BLaER1 treated with 17β-estradiol and CSF1 and Interleukin-3, amounts not matched to agents 10 nM and 100 nM (cell line): ENCODE data around the gene IL17RA.

Experiments
- H3K27ac ChIP-seq, 11 experiments: shearing (Covaris generic); formaldehyde crosslinking; 2 replicates each; pipeline ENCODE4 v1.8.1; 2022
- H3K27me3 ChIP-seq, 11 experiments: shearing (Covaris generic); formaldehyde crosslinking; 2 replicates each; pipeline ENCODE4 v1.8.1; 2022
- H3K36me3 ChIP-seq, 11 experiments: shearing (Covaris generic); formaldehyde crosslinking; 2 replicates each; pipeline ENCODE4 v1.8.1; 2022
- H3K4me1 ChIP-seq, 10 experiments: shearing (Covaris generic); formaldehyde crosslinking; 2 replicates each; pipeline ENCODE4 v1.8.1; 2022
- H3K4me2 ChIP-seq, 11 experiments: shearing (Covaris generic); formaldehyde crosslinking; 2 replicates each; pipeline ENCODE4 v1.8.1; 2022
- H3K4me3 ChIP-seq, 10 experiments: shearing (Covaris generic); formaldehyde crosslinking; 2 replicates each; pipeline ENCODE4 v1.8.1; 2022
- H3K9ac ChIP-seq, 11 experiments: shearing (Covaris generic); formaldehyde crosslinking; 2 replicates each; pipeline ENCODE4 v1.8.1; 2022
- H3K9me3 ChIP-seq, 11 experiments: shearing (Covaris generic); formaldehyde crosslinking; replicated peaks in 1 of 11; 2 replicates each; pipeline ENCODE4 v1.8.1; 2022
- H4K20me1 ChIP-seq, 11 experiments: shearing (Covaris generic); formaldehyde crosslinking; 2 replicates each; pipeline ENCODE4 v1.8.1; 2022
- Cebpa-rat ChIP-seq, 11 experiments: shearing (Covaris generic); IDR thresholded peaks; 2 replicates each; pipeline ENCODE4 v1.8.1; 2022

Gene IL17RA

GRCh38 chr22:17079572-17079971 is 5.2 kb upstream of the IL17RA start:
- Histone ChIP-seq H3K4me2 (peak overlapping the region in 9 of 11 experiments; percentile 11 to 73 (median 51); a peak in 17 of 22 replicates), H3K27me3 (no peaks in the 10 kb centered on the region), H4K20me1 (no peaks in the 10 kb centered on the region)

GRCh38 chr22:17083255-17083654 is 1.5 kb upstream of the IL17RA start:
- Histone ChIP-seq H3K9ac (no peak overlapping the region), H3K27ac (peak overlapping the region in 3 of 11 experiments; percentile 99 to 100 (median 99); a peak in 3 of 22 replicates), H3K4me1 (peaks cover 34 to 47% (median 37%) of the 10 kb centered on the region in 10 experiments), H3K4me2 (peak overlapping the region in 4 of 11 experiments; percentile 87 to 100 (median 93); a peak in 8 of 22 replicates), H4K20me1 (peaks cover 22 to 34% (median 33%) of the 10 kb centered on the region in 11 experiments; a peak in 20 of 22 replicates), H3K9me3 (no peaks in the 10 kb centered on the region), H3K27me3 (no peaks in the 10 kb centered on the region), H3K36me3 (peaks cover 0 to 29% (median 23%) of the 10 kb centered on the region in 11 experiments; a peak in 18 of 22 replicates), H3K4me3 (no peak overlapping the region)
- no peak for TF ChIP-seq Cebpa-rat (IDR thresholded peaks at IDR 0.05)

More at GRCh38 chr22:17079572-17079971, 5.2 kb upstream of the IL17RA start:
- no peaks in the 10 kb centered on the region for H3K36me3 ChIP-seq
- peaks cover 25 to 58% (median 45%) of the 10 kb centered on the region in 10 experiments for H3K4me1 ChIP-seq
- H3K9me3 ChIP-seq, result no peaks in the 10 kb centered on the region
- H3K9ac ChIP-seq, result peak overlapping the region in 2 of 11 experiments; percentile 36 to 44; a peak in 3 of 22 replicates
- no peak overlapping the region for H3K4me3 ChIP-seq
- peak overlapping the region in 6 of 11 experiments; percentile 3 to 46 (median 27); a peak in 8 of 22 replicates for H3K27ac ChIP-seq
- peak in 9 of 11 experiments; percentile 55 to 89 (median 77); a peak in 15 of 22 replicates for TF ChIP-seq Cebpa-rat (IDR thresholded peaks at IDR 0.05)

DNA sequence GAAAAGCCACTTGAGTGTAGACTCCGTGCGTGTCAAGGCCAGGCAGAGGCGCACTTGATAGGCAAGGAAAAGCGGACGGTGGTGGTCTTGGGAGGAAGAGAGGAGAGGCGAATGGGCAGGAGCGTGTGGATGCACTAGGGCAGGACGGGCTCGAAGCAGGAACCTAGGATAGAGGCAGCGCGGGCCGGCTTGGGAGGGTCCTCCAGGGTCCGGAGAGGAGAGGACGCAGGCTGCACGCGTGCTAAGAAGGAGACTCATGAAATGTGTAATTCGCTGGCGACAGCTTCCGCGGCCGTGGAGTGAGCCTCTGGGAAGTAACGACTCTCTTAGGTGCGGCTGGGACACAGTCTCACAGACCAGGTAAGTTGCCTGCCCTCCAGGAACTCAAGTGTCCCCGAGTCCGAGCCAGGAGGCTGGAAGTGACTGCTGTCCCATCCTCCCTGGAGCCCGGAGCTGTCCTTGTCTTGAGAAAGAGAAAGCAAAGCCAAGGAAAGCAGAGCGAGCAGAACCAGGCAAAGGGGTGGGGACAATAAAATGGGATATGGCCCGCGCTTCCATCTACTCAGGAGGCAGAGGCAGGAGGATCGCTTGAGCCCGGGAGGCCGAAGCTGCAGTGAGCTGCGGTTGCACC is 874 bp upstream of the IL17RA start:
- TF ChIP-seq Cebpa-rat (IDR thresholded peaks at IDR 0.05), result no peak
- Histone ChIP-seq H3K9ac (peak overlapping the region; percentile 95 to 100 (median 99)), H3K4me2 (peak overlapping the region; percentile 65 to 100 (median 95)), H3K27ac (peak overlapping the region; percentile 28 to 100 (median 99); a peak in 21 of 22 replicates), H4K20me1 (peaks cover 28 to 41% (median 40%) of the 10 kb centered on the region in 11 experiments; a peak in 20 of 22 replicates), H3K4me3 (peak overlapping the region; percentile 84 to 100 (median 98); a peak in 19 of 20 replicates), H3K36me3 (peaks cover 5 to 36% (median 29%) of the 10 kb centered on the region in 11 experiments; a peak in 20 of 22 replicates), H3K27me3 (no peaks in the 10 kb centered on the region), H3K9me3 (no peaks in the 10 kb centered on the region), H3K4me1 (peaks cover 39 to 52% (median 41%) of the 10 kb centered on the region in 10 experiments)

GRCh38 chr22:17085277-17086181 is 729 bp downstream of the IL17RA start:
- Histone ChIP-seq H3K27me3 (no peaks in the 10 kb centered on the region), H3K9ac (peak overlapping the region; percentile 95 to 100 (median 99)), H3K36me3 (peaks cover 8 to 52% (median 45%) of the 10 kb centered on the region in 11 experiments; a peak in 21 of 22 replicates), H3K4me2 (peak overlapping the region; percentile 96 to 100 (median 98)), H3K4me3 (peak overlapping the region; percentile 84 to 100 (median 98)), H3K27ac (peak overlapping the region; percentile 89 to 100 (median 99)), H3K4me1 (peaks cover 40 to 58% (median 50%) of the 10 kb centered on the region in 10 experiments), H4K20me1 (peaks cover 41 to 57% (median 56%) of the 10 kb centered on the region in 11 experiments; a peak in 21 of 22 replicates), H3K9me3 (no peaks in the 10 kb centered on the region)
- peak in 4 of 11 experiments; percentile 39 to 81 (median 52); a peak in 4 of 22 replicates for TF ChIP-seq Cebpa-rat (IDR thresholded peaks at IDR 0.05)

- H3K9me3 ChIP-seq, result 0 out of 22 replicates have a peak, but pooled peaks cover 0 to 4% (median 0%) of the 10 kb centered on the region in 11 experiments
- peak overlapping the region; percentile 96 to 100 (median 98) for H3K4me2 ChIP-seq
- peak overlapping the region; percentile 89 to 100 (median 99); a peak in 21 of 22 replicates for H3K27ac ChIP-seq
- peaks cover 48 to 65% (median 64%) of the 10 kb centered on the region in 11 experiments for H4K20me1 ChIP-seq
- H3K4me1 ChIP-seq, result peaks cover 48 to 65% (median 57%) of the 10 kb centered on the region in 10 experiments
- H3K4me3 ChIP-seq, result peak overlapping the region; percentile 84 to 100 (median 98)
- no peaks in the 10 kb centered on the region for H3K27me3 ChIP-seq
- no peak for TF ChIP-seq Cebpa-rat (IDR thresholded peaks at IDR 0.05)
- peak overlapping the region; percentile 95 to 100 (median 99) for H3K9ac ChIP-seq
- H3K36me3 ChIP-seq, result peaks cover 13 to 59% (median 52%) of the 10 kb centered on the region in 11 experiments
Observed at GRCh38 chr22:17086296-17086695, 1.5 kb downstream of the IL17RA start.

DNA sequence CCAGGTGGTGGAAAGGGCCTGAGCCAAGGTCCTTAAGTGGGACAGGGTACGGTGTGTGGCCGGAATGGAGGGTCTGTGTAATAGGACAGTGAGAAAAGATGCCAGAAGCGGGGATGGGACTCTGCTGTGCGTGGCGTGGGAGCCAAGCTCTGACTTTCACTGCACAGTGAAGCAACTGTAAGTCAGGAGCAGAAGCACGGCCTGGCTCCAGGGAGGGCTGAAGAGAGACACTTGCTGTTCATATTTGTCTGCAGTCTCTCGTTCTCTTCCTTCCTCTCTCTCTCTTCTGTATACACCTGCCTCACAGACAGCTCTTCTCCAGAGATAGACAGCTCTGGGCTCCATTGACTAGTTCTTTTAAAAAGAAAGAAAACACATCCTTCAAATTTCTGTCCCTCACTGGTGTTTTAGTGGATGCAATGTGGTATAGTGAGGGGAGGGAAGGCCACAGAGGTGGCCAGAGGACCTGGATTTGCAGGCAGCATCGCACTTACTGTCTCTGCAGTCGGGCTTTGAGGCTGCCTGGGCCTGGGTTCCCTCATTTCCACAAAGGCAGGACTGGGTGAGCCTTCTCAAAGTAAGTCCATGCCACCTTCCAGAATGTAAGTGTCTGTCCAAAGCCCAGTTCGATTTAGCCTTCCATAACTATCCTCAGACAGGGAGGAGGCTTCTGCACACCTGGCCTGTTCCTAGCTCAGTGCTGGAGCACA is 2.1 kb downstream of the IL17RA start:
- H3K9ac ChIP-seq, result peak overlapping the region; percentile 95 to 100 (median 99)
- H4K20me1 ChIP-seq, result peaks cover 55 to 71% (median 70%) of the 10 kb centered on the region in 11 experiments
- H3K27ac ChIP-seq, result peak overlapping the region; percentile 89 to 100 (median 99); a peak in 21 of 22 replicates
- H3K4me3 ChIP-seq, result peak overlapping the region; percentile 84 to 100 (median 98)
- H3K36me3 ChIP-seq, result peaks cover 13 to 66% (median 58%) of the 10 kb centered on the region in 11 experiments
- H3K4me2 ChIP-seq, result peak overlapping the region; percentile 96 to 100 (median 98)
- H3K9me3 ChIP-seq, result 0 out of 22 replicates have a peak, but pooled peaks cover 0 to 4% (median 0%) of the 10 kb centered on the region in 11 experiments
- no peaks in the 10 kb centered on the region for H3K27me3 ChIP-seq
- TF ChIP-seq Cebpa-rat (IDR thresholded peaks at IDR 0.05), result no peak
- peaks cover 55 to 72% (median 63%) of the 10 kb centered on the region in 10 experiments for H3K4me1 ChIP-seq

DNA sequence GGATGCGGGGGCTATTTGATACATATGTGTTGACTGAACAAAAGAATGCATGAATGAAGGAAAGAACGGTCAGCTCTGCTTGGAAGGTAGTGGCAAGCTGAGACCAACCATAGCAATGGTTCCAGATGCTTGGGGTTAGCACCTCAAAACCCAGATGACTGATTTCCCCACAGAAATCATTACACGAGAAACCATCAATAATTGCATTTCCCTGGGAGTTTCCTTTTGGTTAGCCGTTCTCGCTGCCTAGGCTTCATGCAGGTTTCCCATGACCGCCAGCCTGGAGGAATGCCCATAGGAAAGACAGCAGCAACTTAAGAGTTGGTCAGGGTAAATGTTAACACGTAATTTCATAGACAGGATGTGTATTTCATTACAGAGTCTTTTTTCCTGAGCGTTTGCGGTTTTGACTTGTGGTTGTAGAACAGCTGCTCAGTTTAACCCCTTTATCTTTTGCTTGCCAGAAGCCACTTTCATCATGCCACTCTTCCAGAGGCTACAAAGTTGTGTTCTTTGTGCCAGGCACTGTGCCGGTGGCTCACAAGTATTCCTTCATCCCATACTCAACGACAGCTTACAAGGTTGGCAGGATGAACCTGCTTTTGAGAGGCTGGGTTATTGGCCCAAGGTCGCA is 2.8 kb downstream of the IL17RA start:
- Histone ChIP-seq H3K27me3 (no peaks in the 10 kb centered on the region), H3K36me3 (peaks cover 13 to 72% (median 64%) of the 10 kb centered on the region in 11 experiments), H3K4me3 (peak overlapping the region; percentile 84 to 100 (median 98)), H3K9me3 (0 out of 22 replicates have a peak, but pooled peaks cover 0 to 4% (median 0%) of the 10 kb centered on the region in 11 experiments), H4K20me1 (peaks cover 62 to 78% (median 77%) of the 10 kb centered on the region in 11 experiments), H3K4me2 (peak overlapping the region; percentile 96 to 100 (median 98)), H3K27ac (peak overlapping the region; percentile 89 to 100 (median 99); a peak in 21 of 22 replicates), H3K9ac (peak overlapping the region; percentile 95 to 100 (median 99)), H3K4me1 (peaks cover 61 to 78% (median 70%) of the 10 kb centered on the region in 10 experiments)
- peak in 6 of 11 experiments; percentile 26 to 90 (median 52); a peak in 5 of 22 replicates for TF ChIP-seq Cebpa-rat (IDR thresholded peaks at IDR 0.05)
